H9 (cell line): ENCODE data around the gene CXCL9. TPM values are rescaled to one million over a fixed set of nuclear protein-coding genes. Genes with fewer than 3 reads are reported as not detected.

Source experiments
- DNase-seq: peaks from one replicate; pipeline ENCODE4 v3.0.0-alpha.2; 2017
- H2AFZ ChIP-seq: one replicate; pipeline ENCODE4 v1.6.1; 2013; ENCODE audit warnings: mild to moderate bottlenecking, low read length, control low read depth, moderate library complexity
- H2AK5ac ChIP-seq: 2 replicates; pipeline ENCODE4 v1.6.1; 2013; ENCODE audit warnings: low read length, control low read depth, mixed read lengths; ENCODE audit not compliant: insufficient read length
- H2BK120ac ChIP-seq: one replicate; pipeline ENCODE4 v1.6.1; 2013; ENCODE audit warnings: low read depth, mild to moderate bottlenecking, low read length, control low read depth, inconsistent platforms; ENCODE audit not compliant: poor library complexity, severe bottlenecking
- H2BK12ac ChIP-seq: 2 replicates; pipeline ENCODE4 v1.6.1; 2013; ENCODE audit warnings: low read length, control low read depth, mixed read lengths, low read depth; ENCODE audit not compliant: insufficient read length
- H2BK15ac ChIP-seq: 2 replicates; pipeline ENCODE4 v1.6.1; 2013; ENCODE audit warnings: low read depth, low read length, control low read depth
- H2BK20ac ChIP-seq: one replicate; pipeline ENCODE4 v1.6.1; 2013; ENCODE audit warnings: low read depth, mild to moderate bottlenecking, low read length, control low read depth, inconsistent platforms; ENCODE audit not compliant: poor library complexity, severe bottlenecking
- H2BK5ac ChIP-seq: 2 replicates; pipeline ENCODE4 v1.6.1; 2013; ENCODE audit warnings: low read length, control low read depth, mixed read lengths; ENCODE audit not compliant: insufficient read length
- H3K14ac ChIP-seq: 2 replicates; pipeline ENCODE4 v1.6.1; 2013; ENCODE audit warnings: low read length, control low read depth; ENCODE audit not compliant: insufficient read depth
- H3K18ac ChIP-seq: 2 replicates; pipeline ENCODE4 v1.6.1; 2013; ENCODE audit warnings: low read depth, mild to moderate bottlenecking, mixed read lengths, low read length, control low read depth; ENCODE audit not compliant: insufficient read length
- H3K23ac ChIP-seq: 2 replicates; pipeline ENCODE4 v1.6.1; 2013; ENCODE audit warnings: low read length, control low read depth, mixed read lengths, low read depth; ENCODE audit not compliant: insufficient read length
- H3K23me2 ChIP-seq: 2 replicates; pipeline ENCODE4 v1.6.1; 2013; ENCODE audit warnings: low read depth, mild to moderate bottlenecking, mixed read lengths, low read length, control low read depth; ENCODE audit not compliant: insufficient read length, poor library complexity, severe bottlenecking
- H3K27ac ChIP-seq: 2 replicates; pipeline ENCODE4 v1.5.1; 2013; ENCODE audit warnings: low read length, control low read depth, mixed read lengths, low read depth; ENCODE audit not compliant: insufficient read length
- H3K27me3 ChIP-seq: 2 replicates; pipeline ENCODE4 v1.6.1; 2013; ENCODE audit warnings: low read length, control low read depth, inconsistent platforms; ENCODE audit not compliant: insufficient read depth
- H3K4ac ChIP-seq: 2 replicates; pipeline ENCODE4 v1.6.1; 2013; ENCODE audit warnings: low read depth, mild to moderate bottlenecking, control low read depth, inconsistent platforms, low read length, moderate library complexity
- H3K4me1 ChIP-seq: 2 replicates; pipeline ENCODE4 v1.6.1; 2013; ENCODE audit warnings: low read length, control low read depth, inconsistent platforms; ENCODE audit not compliant: insufficient read depth
- H3K4me2 ChIP-seq: 2 replicates; pipeline ENCODE4 v1.6.1; 2013; ENCODE audit warnings: low read length, control low read depth, mixed read lengths; ENCODE audit not compliant: insufficient read length, insufficient read depth
- H3K56ac ChIP-seq: 2 replicates; pipeline ENCODE4 v1.6.1; 2013; ENCODE audit warnings: low read depth, mild to moderate bottlenecking, mixed read lengths, low read length, control low read depth; ENCODE audit not compliant: insufficient read length
- H3K79me1 ChIP-seq: 2 replicates; pipeline ENCODE4 v1.6.1; 2013; ENCODE audit warnings: low read depth, mild to moderate bottlenecking, moderate library complexity, low read length, control low read depth, inconsistent platforms; ENCODE audit not compliant: insufficient read depth, poor library complexity, severe bottlenecking
- H3K79me2 ChIP-seq: 2 replicates; pipeline ENCODE4 v1.6.1; 2013; ENCODE audit warnings: low read length, control low read depth, inconsistent platforms; ENCODE audit not compliant: insufficient read depth
- H3K9ac ChIP-seq: 2 replicates; pipeline ENCODE4 v1.6.1; 2013; ENCODE audit warnings: low read length, control low read depth, mixed read lengths; ENCODE audit not compliant: insufficient read length; ENCODE audit errors: extremely low read depth
- H3K9me3 ChIP-seq: one replicate; pipeline ENCODE4 v1.6.1; 2013; ENCODE audit warnings: low read depth, low read length, inconsistent platforms; ENCODE audit not compliant: control insufficient read depth
- H3T11ph ChIP-seq: one replicate; pipeline ENCODE4 v1.6.1; 2013; ENCODE audit warnings: mild to moderate bottlenecking, low read length, control low read depth, inconsistent platforms
- H4K20me1 ChIP-seq: one replicate; pipeline ENCODE4 v1.6.1; 2013; ENCODE audit not compliant: control insufficient read depth, insufficient read length, insufficient read depth
- H4K5ac ChIP-seq: 2 replicates; pipeline ENCODE4 v1.6.1; 2013; ENCODE audit warnings: low read depth, mild to moderate bottlenecking, mixed read lengths, low read length, control low read depth; ENCODE audit not compliant: insufficient read length
- H4K8ac ChIP-seq: replicated peaks from 2 replicates; pipeline ENCODE4 v1.6.1; 2013; ENCODE audit warnings: low read length, control low read depth, mixed read lengths, low read depth; ENCODE audit not compliant: insufficient read length
- H4K91ac ChIP-seq: 2 replicates; pipeline ENCODE4 v1.6.1; 2013; ENCODE audit warnings: low read depth, mild to moderate bottlenecking, moderate library complexity, mixed read lengths, low read length, control low read depth; ENCODE audit not compliant: insufficient read length
- H3K27ac Mint-ChIP-seq, 3 experiments: 2 replicates in 2 of 3; 3 replicates in 1 of 3; pipeline ENCODE4 v1.8.0; 2020 to 2021; ENCODE audit warnings: mixed read lengths in 3 of 3, mild to moderate bottlenecking in 1 of 3, moderate library complexity in 1 of 3
- H3K27me3 Mint-ChIP-seq: 2 replicates; pipeline ENCODE4 v1.8.0; 2021; ENCODE audit warnings: low read depth, mild to moderate bottlenecking, moderate library complexity, mixed read lengths
- H3K36me3 Mint-ChIP-seq, 3 experiments: 2 replicates in 2 of 3; 3 replicates in 1 of 3; pipeline ENCODE4 v1.8.0; 2020 to 2021; ENCODE audit warnings: low read depth in 3 of 3, mixed read lengths in 3 of 3; ENCODE audit not compliant: insufficient read depth in 1 of 3
- H3K4me1 Mint-ChIP-seq, 2 experiments: 2 replicates each; pipeline ENCODE4 v1.8.0; 2020; ENCODE audit warnings: mixed read lengths in 2 of 2
- H3K4me3 Mint-ChIP-seq, 2 experiments: 2 replicates in 1 of 2; 3 replicates in 1 of 2; pipeline ENCODE4 v1.8.0; 2020 to 2021; ENCODE audit warnings: mild to moderate bottlenecking in 2 of 2, mixed read lengths in 2 of 2, moderate library complexity in 1 of 2
- H3K9me3 Mint-ChIP-seq, 2 experiments: 2 replicates in 1 of 2; 3 replicates in 1 of 2; pipeline ENCODE4 v1.8.0; 2020; ENCODE audit warnings: mild to moderate bottlenecking in 2 of 2, mixed read lengths in 2 of 2, moderate library complexity in 1 of 2
- WGBS: extraction: QIAGEN DNeasy Blood & Tissue Kit; methylation state at CpG from one replicate; pipeline ENCODE4 v1.1.7; 2013; ENCODE audit warnings: missing lambda C conversion rate, low lambda C conversion rate, mixed read lengths; ENCODE audit not compliant: insufficient read length; ENCODE audit errors: extremely low coverage; 5-methylcytosine and 5-hydroxymethylcytosine counted together
- total RNA-seq: library from RNA; stranded (reverse); gene quantifications from 2 replicates; pipeline ENCODE4 v1.2.1, GENCODE V29; 2021
- TF ChIP-seq, protein P1 (sequence below): fragments of 200-600 bp; sonication (generic); conservative IDR thresholded peaks from 3 replicates; pipeline ENCODE4 v1.8.0; 2021; ENCODE audit warnings: antibody characterized with exemption, mild to moderate bottlenecking

The CXCL9 gene
- total RNA-seq, 1 experiment from 2014 or later: not detected

DNA sequence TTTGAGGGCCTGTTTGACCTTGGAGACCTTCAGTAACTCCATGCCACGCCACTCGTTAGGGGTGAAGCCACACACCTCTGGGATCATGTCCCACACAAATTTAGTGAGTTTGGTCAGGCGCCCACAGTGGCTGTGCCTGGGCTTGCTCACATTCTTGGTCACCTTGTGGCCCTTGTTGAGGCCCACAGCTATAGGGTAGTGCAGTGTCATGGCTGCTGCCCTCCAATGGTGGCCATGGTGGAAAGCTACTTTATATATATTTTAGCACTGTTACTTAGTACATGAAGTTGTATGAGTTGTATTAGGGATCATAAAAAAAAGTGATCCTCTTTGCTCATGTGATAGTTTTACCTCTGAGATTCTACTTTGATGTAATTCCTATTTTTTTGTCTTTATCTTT is 29.5 kb upstream of the CXCL9 start:
- Mint-ChIP-seq H3K36me3 (no peaks in the 10 kb centered on the region), H3K27me3 (no peaks in the 10 kb centered on the region), H3K4me1 (no peaks in the 10 kb centered on the region), H3K9me3 (no peaks in the 10 kb centered on the region), H3K4me3 (no peak overlapping the region), H3K27ac (no peak overlapping the region)
- no peak overlapping the region for H2AK5ac ChIP-seq
- H3K9ac ChIP-seq: no peak overlapping the region
- H2BK5ac ChIP-seq: no peak overlapping the region
- no peak overlapping the region for H3K27ac ChIP-seq
- H3K14ac ChIP-seq: no peak overlapping the region
- H3K79me2 ChIP-seq: no peaks in the 10 kb centered on the region
- H3K4ac ChIP-seq: no peak overlapping the region
- no peak overlapping the region for H2BK12ac ChIP-seq
- H4K8ac ChIP-seq: no peak overlapping the region
- no peaks in the 10 kb centered on the region for H3K4me1 ChIP-seq
- H3K27me3 ChIP-seq: no peaks in the 10 kb centered on the region
- TF ChIP-seq, protein P1, sequence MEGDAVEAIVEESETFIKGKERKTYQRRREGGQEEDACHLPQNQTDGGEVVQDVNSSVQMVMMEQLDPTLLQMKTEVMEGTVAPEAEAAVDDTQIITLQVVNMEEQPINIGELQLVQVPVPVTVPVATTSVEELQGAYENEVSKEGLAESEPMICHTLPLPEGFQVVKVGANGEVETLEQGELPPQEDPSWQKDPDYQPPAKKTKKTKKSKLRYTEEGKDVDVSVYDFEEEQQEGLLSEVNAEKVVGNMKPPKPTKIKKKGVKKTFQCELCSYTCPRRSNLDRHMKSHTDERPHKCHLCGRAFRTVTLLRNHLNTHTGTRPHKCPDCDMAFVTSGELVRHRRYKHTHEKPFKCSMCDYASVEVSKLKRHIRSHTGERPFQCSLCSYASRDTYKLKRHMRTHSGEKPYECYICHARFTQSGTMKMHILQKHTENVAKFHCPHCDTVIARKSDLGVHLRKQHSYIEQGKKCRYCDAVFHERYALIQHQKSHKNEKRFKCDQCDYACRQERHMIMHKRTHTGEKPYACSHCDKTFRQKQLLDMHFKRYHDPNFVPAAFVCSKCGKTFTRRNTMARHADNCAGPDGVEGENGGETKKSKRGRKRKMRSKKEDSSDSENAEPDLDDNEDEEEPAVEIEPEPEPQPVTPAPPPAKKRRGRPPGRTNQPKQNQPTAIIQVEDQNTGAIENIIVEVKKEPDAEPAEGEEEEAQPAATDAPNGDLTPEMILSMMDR: no peak
- no peak overlapping the region for H4K91ac ChIP-seq
- peak overlapping the region; percentile 64 for H3K18ac ChIP-seq
- no peaks in the 10 kb centered on the region for H3K9me3 ChIP-seq
- WGBS: no CpG with 5 or more reads among the region's 3 CpGs
- H2BK15ac ChIP-seq: no peak overlapping the region
- H4K20me1 ChIP-seq: no peaks in the 10 kb centered on the region
- H3K23me2 ChIP-seq: no peaks in the 10 kb centered on the region
- H3K56ac ChIP-seq: no peak overlapping the region
- H3K79me1 ChIP-seq: no peaks in the 10 kb centered on the region
- H2BK20ac ChIP-seq: no peak overlapping the region
- peak; percentile 31 for DNase-seq
- H4K5ac ChIP-seq: no peak overlapping the region
- no peak overlapping the region for H3K23ac ChIP-seq
- no peak overlapping the region for H3T11ph ChIP-seq
- no peak overlapping the region for H2BK120ac ChIP-seq
- H3K4me2 ChIP-seq: no peak overlapping the region
- H2AFZ ChIP-seq: no peak overlapping the region
